Ovary (tissue), 1 donor: Measurements from ENCODE around the gene NR2E3.

Experiments used
- EP300 ChIP-seq: sonication (generic); formaldehyde crosslinking; IDR thresholded peaks from one replicate; pipeline ENCODE4 v1.6.1; 2017; ENCODE audit warnings: antibody characterized with exemption
- POLR2A ChIP-seq: fragments of 450-650 bp; IDR thresholded peaks from one replicate; pipeline ENCODE4 v1.6.1; 2017; ENCODE audit warnings: antibody characterized with exemption, mild to moderate bottlenecking, moderate library complexity

DNA sequence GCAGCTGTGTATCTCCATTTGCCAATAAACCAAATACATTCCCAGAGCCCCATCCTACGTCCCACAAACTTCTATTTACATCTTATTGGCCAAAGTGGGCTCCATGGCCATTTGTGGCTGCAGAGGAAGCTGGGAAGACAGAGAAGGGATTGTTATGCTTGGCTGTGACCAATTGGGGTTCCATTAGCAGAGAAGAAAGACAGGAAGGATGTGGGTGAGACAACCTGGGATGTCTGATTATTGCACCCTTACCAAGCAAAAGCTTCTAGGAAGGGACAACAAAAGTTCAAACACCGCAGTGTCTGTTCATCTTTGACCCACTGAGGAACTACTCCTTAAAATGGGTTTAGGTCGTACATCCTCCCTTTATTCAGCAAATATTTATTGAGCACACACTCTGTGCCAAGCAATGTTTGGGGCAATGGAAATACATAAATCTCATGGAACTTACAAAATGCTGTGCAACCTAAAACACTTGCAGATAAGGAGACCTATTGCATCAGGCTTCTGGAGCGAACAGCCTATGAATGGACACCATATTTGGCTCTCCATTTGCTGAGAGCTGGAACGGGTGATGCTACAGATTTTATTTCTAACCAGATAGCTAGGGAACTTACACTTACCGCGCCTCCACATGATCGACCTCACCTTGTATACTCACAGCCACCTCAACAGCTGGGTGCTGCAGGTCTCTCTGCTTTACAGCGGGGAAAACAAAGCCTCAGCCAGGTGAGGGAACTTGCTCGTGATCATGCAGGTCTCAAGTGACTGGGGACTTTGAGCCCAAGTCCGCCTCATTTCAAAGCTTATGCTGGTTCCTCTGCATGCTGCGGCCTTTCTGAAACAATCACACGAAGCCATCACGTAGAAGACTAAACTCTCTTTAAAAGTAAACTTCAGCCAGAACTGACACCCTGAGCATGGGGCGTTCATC, 21.4 kb upstream of the NR2E3 start:
- TF ChIP-seq POLR2A: no peak
- TF ChIP-seq EP300: no peak
